HepG2 (cell line): Measurements from ENCODE around the gene AGMO. TPM values are rescaled to one million over a fixed set of nuclear protein-coding genes. Genes with fewer than 3 reads are reported as not detected.

Experiments used
- ATAC-seq: fragments of 200-7000 bp; cut with Tn5 transposase; 3 replicates; pipeline ENCODE4 v1.9.1; 2020; ENCODE audit warnings: mild to moderate bottlenecking, moderate library complexity
- BruUV-seq: library from RNA; stranded (reverse); fragments of 400-500 nt; replicated peaks from 2 replicates; lab custom pipeline; 2021; lab: Mats Ljungman, UMichigan
- CTCF ChIA-PET: fragments of 300-600 bp; formaldehyde crosslinking; extraction: SDS; loops from one replicate; lab custom pipeline; 2021; ENCODE audit warnings: low total read pairs, inconsistent platforms, low intra/inter-chr PET ratio; lab: Yijun Ruan, JAX
- POLR2A ChIA-PET: fragments of 350-600 bp; sonication (Branson Sonifier 250); formaldehyde crosslinking; loops from one replicate; lab custom pipeline; 2020; ENCODE audit warnings: antibody characterized with exemption, inconsistent platforms; lab: Yijun Ruan, JAX
- DNase-seq: peaks from one replicate; pipeline ENCODE4 v3.0.0-alpha.2; 2015; ENCODE audit warnings: low spot score
- FAIRE-seq: peaks from 3 replicates; lab custom pipeline; 2011; peaks lifted over from hg19 to GRCh38; lab: Jason Lieb, UNC
- H2AFZ ChIP-seq: one replicate; pipeline ENCODE4 v1.6.1; 2011; ENCODE audit warnings: low read length, inconsistent platforms
- H3K27ac ChIP-seq: fragments of 300-600 bp; 3 replicates; pipeline ENCODE4 v1.8.0; 2011; ENCODE audit warnings: mixed run types, mild to moderate bottlenecking, mixed read lengths, low read length, inconsistent platforms; ENCODE audit not compliant: insufficient read depth; ENCODE audit errors: extremely low read length
- H3K27me3 ChIP-seq, 2 experiments: fragments of 200-600 bp in 1 of 2; 2 replicates in 1 of 2; 3 replicates in 1 of 2; pipeline versions ENCODE4 v1.6.0 to v1.8.0; 2011; ENCODE audit warnings: low read length in 2 of 2, mild to moderate bottlenecking in 2 of 2, moderate library complexity in 2 of 2, inconsistent platforms in 1 of 2; ENCODE audit not compliant: insufficient read depth in 2 of 2, control insufficient read depth in 1 of 2
- H3K36me3 ChIP-seq, 2 experiments: fragments of 200-600 bp in 1 of 2; replicated peaks in 1 of 2; 2 replicates in 1 of 2; 3 replicates in 1 of 2; pipeline versions ENCODE4 v1.5.1 to v1.8.0; 2011; ENCODE audit warnings: low read length in 2 of 2, inconsistent platforms in 1 of 2; ENCODE audit not compliant: insufficient read depth in 2 of 2, control insufficient read depth in 1 of 2
- H3K4me1 ChIP-seq: 2 replicates; pipeline ENCODE4 v1.5.1; 2012; ENCODE audit warnings: low read length, inconsistent platforms; ENCODE audit not compliant: insufficient read depth
- H3K4me2 ChIP-seq: 2 replicates; pipeline ENCODE4 v1.6.0; 2011; ENCODE audit warnings: low read depth, low read length, inconsistent platforms
- H3K4me3 ChIP-seq, 3 experiments: fragments of 200-600 bp in 1 of 3; sonication (generic), shearing (Covaris generic) in 1 of 3; replicated peaks in 1 of 3; 2 replicates each; pipeline ENCODE4 v1.5.1; 2011 to 2016; ENCODE audit warnings: low read length in 3 of 3, inconsistent platforms in 2 of 3, low read depth in 2 of 3, mild to moderate bottlenecking in 2 of 3, control low read depth in 1 of 3, mixed read lengths in 1 of 3; ENCODE audit not compliant: insufficient read depth in 1 of 3
- H3K79me2 ChIP-seq: one replicate; pipeline ENCODE4 v1.6.1; 2011; ENCODE audit warnings: low read length, inconsistent platforms; ENCODE audit not compliant: insufficient read depth
- H3K9ac ChIP-seq: 2 replicates; pipeline ENCODE4 v1.6.0; 2011; ENCODE audit warnings: mild to moderate bottlenecking, low read depth, low read length, inconsistent platforms; ENCODE audit not compliant: insufficient read depth
- H3K9me3 ChIP-seq: 2 replicates; pipeline ENCODE4 v1.5.1; 2012; ENCODE audit warnings: mild to moderate bottlenecking, low read length
- H4K20me1 ChIP-seq: 2 replicates; pipeline ENCODE4 v1.6.0; 2011; ENCODE audit warnings: inconsistent platforms, mild to moderate bottlenecking, low read length, moderate library complexity; ENCODE audit not compliant: insufficient read depth
- AKAP8 ChIP-seq: sonication (generic); formaldehyde crosslinking; IDR thresholded peaks from 2 replicates; pipeline ENCODE4 v1.5.1; 2020; ENCODE audit warnings: mild to moderate bottlenecking, missing genetic modification reagents
- CBX2 ChIP-seq, 2 experiments: fragments of 200-600 bp in 1 of 2; sonication (generic); formaldehyde crosslinking in 1 of 2; IDR thresholded peaks; 2 replicates each; pipeline versions ENCODE4 v1.7.0 to v1.8.1; 2018 to 2022; ENCODE audit warnings: low read depth in 2 of 2, low read length in 1 of 2, mild to moderate bottlenecking in 1 of 2, missing genetic modification reagents in 1 of 2
- FOXA1 ChIP-seq, 2 experiments: fragments of 450-650 bp in 1 of 2; sonication (generic) in 1 of 2; formaldehyde crosslinking in 1 of 2; IDR thresholded peaks; 2 replicates each; pipeline versions ENCODE4 v1.4.0 to v1.6.1; 2016 to 2020; ENCODE audit warnings: missing genetic modification reagents in 1 of 2
- JUNB ChIP-seq: sonication (generic); formaldehyde crosslinking; IDR thresholded peaks from 2 replicates; pipeline ENCODE4 v1.8.0; 2022; ENCODE audit warnings: missing genetic modification reagents, mild to moderate bottlenecking, borderline replicate concordance
- POLR2AphosphoS2 ChIP-seq: IDR thresholded peaks from 2 replicates; pipeline ENCODE4 v1.6.1; 2011; ENCODE audit warnings: low read depth, low read length, improper control_type of control experiment
- PRMT3 ChIP-seq: sonication (generic); formaldehyde crosslinking; IDR thresholded peaks from 2 replicates; pipeline ENCODE4 v1.8.1; 2022; ENCODE audit warnings: low read depth, mild to moderate bottlenecking, moderate library complexity, missing genetic modification reagents, borderline replicate concordance
- RAD21 ChIP-seq: fragments of 450-650 bp; formaldehyde crosslinking; IDR thresholded peaks from 2 replicates; pipeline ENCODE4 v1.5.0; 2020; ENCODE audit warnings: mild to moderate bottlenecking
- RFXAP ChIP-seq: sonication (generic); formaldehyde crosslinking; IDR thresholded peaks from 2 replicates; pipeline ENCODE4 v1.4.0; 2020; ENCODE audit warnings: missing genetic modification reagents, borderline replicate concordance
- SATB2 ChIP-seq: sonication (generic); formaldehyde crosslinking; IDR thresholded peaks from 2 replicates; pipeline ENCODE4 v1.5.0; 2020; ENCODE audit warnings: missing genetic modification reagents
- ZNF672 ChIP-seq: sonication (generic); formaldehyde crosslinking; IDR thresholded peaks from 2 replicates; pipeline ENCODE4 v1.8.1; 2022; ENCODE audit warnings: missing genetic modification reagents
- ZXDC ChIP-seq: sonication (generic); formaldehyde crosslinking; IDR thresholded peaks from 2 replicates; pipeline ENCODE4 v1.5.0; 2020; ENCODE audit warnings: mild to moderate bottlenecking, missing genetic modification reagents
- WGBS: methylation state at CpG from one replicate; pipeline ENCODE4 v1.1.6; 2017; ENCODE audit warnings: low lambda C conversion rate; 5-methylcytosine and 5-hydroxymethylcytosine counted together
- in situ Hi-C: cut with HindIII; loops from 2 replicates; pipeline ENCODE4 v1.10.0; 2017; ENCODE audit warnings: low pct_unique_long_range_greater_than_20kb; ENCODE audit not compliant: extremely low pct_ligation_motif_present
- intact Hi-C: fragments of 100-400 bp; cut with micrococcal nuclease; formaldehyde crosslinking; loops from one replicate; pipeline ENCODE4 v1.10.0; 2022; ENCODE audit not compliant: unreplicated experiment
- polyA plus RNA-seq, 8 experiments: library from polyadenylated mRNA; depleted of rRNA in 3 of 8; stranded (reverse) in 7 of 8; unstranded in 1 of 8; fragments of >200 nt; fragmentation: Illumina TruSeq in 4 of 8; extraction: Trizol in 4 of 8; gene quantifications; 2 replicates each; pipeline versions ENCODE4 v1.2.1 to v1.2.3, GENCODE V29; 2011 to 2016; ENCODE audit warnings: low read depth in 4 of 8, missing spikeins in 1 of 8, mixed read lengths in 1 of 8; ENCODE audit not compliant: insufficient read depth in 1 of 8
- total RNA-seq, 5 experiments: library from RNA; depleted of rRNA; stranded (reverse); fragments of >200 nt; fragmentation: Illumina TruSeq; extraction: Trizol; gene quantifications; 2 replicates each; pipeline ENCODE4 v1.2.3, GENCODE V29; 2016; ENCODE audit warnings: low read depth in 1 of 5

The AGMO gene
- total and polyA plus RNA-seq, 2 of the 13 experiments (the other 11 are each of a cell fraction or from before 2014, with no cell fraction given) = 0.22 to 0.50 TPM

GRCh38 chr7:15291699-15292098 lies 270.1 kb downstream of the AGMO start (continued):
- no peak for TF ChIP-seq AKAP8 (CRISPR knock-in tag)
- TF ChIP-seq ZXDC = no peak
- TF ChIP-seq RAD21 (CRISPR knock-in tag) = no peak
- TF ChIP-seq ZNF672 (CRISPR knock-in tag) = no peak
- no peak for TF ChIP-seq FOXA1 (IDR thresholded peaks at IDR 0.05)
- no peak for TF ChIP-seq FOXA1 (CRISPR knock-in tag; IDR thresholded peaks at IDR 0.05)

- Histone ChIP-seq H3K4me3 (no peak overlapping the region), H3K27ac (no peak overlapping the region), H3K4me2 (no peak overlapping the region), H4K20me1 (no peaks in the 10 kb centered on the region), H3K4me1 (no peaks in the 10 kb centered on the region), H3K79me2 (no peaks in the 10 kb centered on the region), H2AFZ (no peak overlapping the region), H3K27me3 (no peaks in the 10 kb centered on the region), H3K36me3 (no peaks in the 10 kb centered on the region), H3K9ac (no peak overlapping the region), H3K9me3 (peaks cover 55% of the 10 kb centered on the region)
- POLR2A ChIA-PET = no interaction called here
- BruUV-seq = no TSS peak
- DNase-seq = no peak
- FAIRE-seq = no peak
- intact Hi-C loops = no loop called here
- in situ Hi-C loops = no loop called here
- ATAC-seq = no peak
- CTCF ChIA-PET = no interaction called here
- no peak for TF ChIP-seq JUNB (CRISPR knock-in tag)
- no peak for TF ChIP-seq SATB2 (CRISPR knock-in tag)
- no peak for TF ChIP-seq POLR2AphosphoS2
- TF ChIP-seq RFXAP (CRISPR knock-in tag) = no peak
- no peak for TF ChIP-seq CBX2 (IDR thresholded peaks at IDR 0.05; ENCODE audit: low read depth, low read length)
- no peak for TF ChIP-seq CBX2 (CRISPR knock-in tag; IDR thresholded peaks at IDR 0.05; ENCODE audit: low read depth)
- TF ChIP-seq PRMT3 (CRISPR knock-in tag) = no peak
- 82% methylated on average over 2 of the region's 2 CpGs for whole genome bisulfite sequencing
These were observed 273.1 kb downstream of the AGMO start for GRCh38 chr7:15288741-15289140.
